H9 (cell line): Measurements from ENCODE around the gene INHBB. TPM values are rescaled to one million over a fixed set of nuclear protein-coding genes. Genes with fewer than 3 reads are reported as not detected.

Experiments
- DNase-seq: peaks from one replicate; pipeline ENCODE4 v3.0.0-alpha.2; 2017
- H2AFZ ChIP-seq: one replicate; pipeline ENCODE4 v1.6.1; 2013; ENCODE audit warnings: mild to moderate bottlenecking, low read length, control low read depth, moderate library complexity
- H2AK5ac ChIP-seq: 2 replicates; pipeline ENCODE4 v1.6.1; 2013; ENCODE audit warnings: low read length, control low read depth, mixed read lengths; ENCODE audit not compliant: insufficient read length
- H2BK120ac ChIP-seq: one replicate; pipeline ENCODE4 v1.6.1; 2013; ENCODE audit warnings: low read depth, mild to moderate bottlenecking, low read length, control low read depth, inconsistent platforms; ENCODE audit not compliant: poor library complexity, severe bottlenecking
- H2BK12ac ChIP-seq: 2 replicates; pipeline ENCODE4 v1.6.1; 2013; ENCODE audit warnings: low read length, control low read depth, mixed read lengths, low read depth; ENCODE audit not compliant: insufficient read length
- H2BK15ac ChIP-seq: 2 replicates; pipeline ENCODE4 v1.6.1; 2013; ENCODE audit warnings: low read depth, low read length, control low read depth
- H2BK20ac ChIP-seq: one replicate; pipeline ENCODE4 v1.6.1; 2013; ENCODE audit warnings: low read depth, mild to moderate bottlenecking, low read length, control low read depth, inconsistent platforms; ENCODE audit not compliant: poor library complexity, severe bottlenecking
- H2BK5ac ChIP-seq: 2 replicates; pipeline ENCODE4 v1.6.1; 2013; ENCODE audit warnings: low read length, control low read depth, mixed read lengths; ENCODE audit not compliant: insufficient read length
- H3K14ac ChIP-seq: 2 replicates; pipeline ENCODE4 v1.6.1; 2013; ENCODE audit warnings: low read length, control low read depth; ENCODE audit not compliant: insufficient read depth
- H3K18ac ChIP-seq: 2 replicates; pipeline ENCODE4 v1.6.1; 2013; ENCODE audit warnings: low read depth, mild to moderate bottlenecking, mixed read lengths, low read length, control low read depth; ENCODE audit not compliant: insufficient read length
- H3K23ac ChIP-seq: 2 replicates; pipeline ENCODE4 v1.6.1; 2013; ENCODE audit warnings: low read length, control low read depth, mixed read lengths, low read depth; ENCODE audit not compliant: insufficient read length
- H3K23me2 ChIP-seq: 2 replicates; pipeline ENCODE4 v1.6.1; 2013; ENCODE audit warnings: low read depth, mild to moderate bottlenecking, mixed read lengths, low read length, control low read depth; ENCODE audit not compliant: insufficient read length, poor library complexity, severe bottlenecking
- H3K27ac ChIP-seq: 2 replicates; pipeline ENCODE4 v1.5.1; 2013; ENCODE audit warnings: low read length, control low read depth, mixed read lengths, low read depth; ENCODE audit not compliant: insufficient read length
- H3K27me3 ChIP-seq: 2 replicates; pipeline ENCODE4 v1.6.1; 2013; ENCODE audit warnings: low read length, control low read depth, inconsistent platforms; ENCODE audit not compliant: insufficient read depth
- H3K4ac ChIP-seq: 2 replicates; pipeline ENCODE4 v1.6.1; 2013; ENCODE audit warnings: low read depth, mild to moderate bottlenecking, control low read depth, inconsistent platforms, low read length, moderate library complexity
- H3K4me1 ChIP-seq: 2 replicates; pipeline ENCODE4 v1.6.1; 2013; ENCODE audit warnings: low read length, control low read depth, inconsistent platforms; ENCODE audit not compliant: insufficient read depth
- H3K4me2 ChIP-seq: 2 replicates; pipeline ENCODE4 v1.6.1; 2013; ENCODE audit warnings: low read length, control low read depth, mixed read lengths; ENCODE audit not compliant: insufficient read length, insufficient read depth
- H3K56ac ChIP-seq: 2 replicates; pipeline ENCODE4 v1.6.1; 2013; ENCODE audit warnings: low read depth, mild to moderate bottlenecking, mixed read lengths, low read length, control low read depth; ENCODE audit not compliant: insufficient read length
- H3K79me1 ChIP-seq: 2 replicates; pipeline ENCODE4 v1.6.1; 2013; ENCODE audit warnings: low read depth, mild to moderate bottlenecking, moderate library complexity, low read length, control low read depth, inconsistent platforms; ENCODE audit not compliant: insufficient read depth, poor library complexity, severe bottlenecking
- H3K79me2 ChIP-seq: 2 replicates; pipeline ENCODE4 v1.6.1; 2013; ENCODE audit warnings: low read length, control low read depth, inconsistent platforms; ENCODE audit not compliant: insufficient read depth
- H3K9ac ChIP-seq: 2 replicates; pipeline ENCODE4 v1.6.1; 2013; ENCODE audit warnings: low read length, control low read depth, mixed read lengths; ENCODE audit not compliant: insufficient read length; ENCODE audit errors: extremely low read depth
- H3K9me3 ChIP-seq: one replicate; pipeline ENCODE4 v1.6.1; 2013; ENCODE audit warnings: low read depth, low read length, inconsistent platforms; ENCODE audit not compliant: control insufficient read depth
- H3T11ph ChIP-seq: one replicate; pipeline ENCODE4 v1.6.1; 2013; ENCODE audit warnings: mild to moderate bottlenecking, low read length, control low read depth, inconsistent platforms
- H4K20me1 ChIP-seq: one replicate; pipeline ENCODE4 v1.6.1; 2013; ENCODE audit not compliant: control insufficient read depth, insufficient read length, insufficient read depth
- H4K5ac ChIP-seq: 2 replicates; pipeline ENCODE4 v1.6.1; 2013; ENCODE audit warnings: low read depth, mild to moderate bottlenecking, mixed read lengths, low read length, control low read depth; ENCODE audit not compliant: insufficient read length
- H4K8ac ChIP-seq: replicated peaks from 2 replicates; pipeline ENCODE4 v1.6.1; 2013; ENCODE audit warnings: low read length, control low read depth, mixed read lengths, low read depth; ENCODE audit not compliant: insufficient read length
- H4K91ac ChIP-seq: 2 replicates; pipeline ENCODE4 v1.6.1; 2013; ENCODE audit warnings: low read depth, mild to moderate bottlenecking, moderate library complexity, mixed read lengths, low read length, control low read depth; ENCODE audit not compliant: insufficient read length
- H3K27ac Mint-ChIP-seq, 3 experiments: 2 replicates in 2 of 3; 3 replicates in 1 of 3; pipeline ENCODE4 v1.8.0; 2020 to 2021; ENCODE audit warnings: mixed read lengths in 3 of 3, mild to moderate bottlenecking in 1 of 3, moderate library complexity in 1 of 3
- H3K27me3 Mint-ChIP-seq: 2 replicates; pipeline ENCODE4 v1.8.0; 2021; ENCODE audit warnings: low read depth, mild to moderate bottlenecking, moderate library complexity, mixed read lengths
- H3K36me3 Mint-ChIP-seq, 3 experiments: 2 replicates in 2 of 3; 3 replicates in 1 of 3; pipeline ENCODE4 v1.8.0; 2020 to 2021; ENCODE audit warnings: low read depth in 3 of 3, mixed read lengths in 3 of 3; ENCODE audit not compliant: insufficient read depth in 1 of 3
- H3K4me1 Mint-ChIP-seq, 2 experiments: 2 replicates each; pipeline ENCODE4 v1.8.0; 2020; ENCODE audit warnings: mixed read lengths in 2 of 2
- H3K4me3 Mint-ChIP-seq, 2 experiments: 2 replicates in 1 of 2; 3 replicates in 1 of 2; pipeline ENCODE4 v1.8.0; 2020 to 2021; ENCODE audit warnings: mild to moderate bottlenecking in 2 of 2, mixed read lengths in 2 of 2, moderate library complexity in 1 of 2
- H3K9me3 Mint-ChIP-seq, 2 experiments: 2 replicates in 1 of 2; 3 replicates in 1 of 2; pipeline ENCODE4 v1.8.0; 2020; ENCODE audit warnings: mild to moderate bottlenecking in 2 of 2, mixed read lengths in 2 of 2, moderate library complexity in 1 of 2
- WGBS: extraction: QIAGEN DNeasy Blood & Tissue Kit; methylation state at CpG from one replicate; pipeline ENCODE4 v1.1.7; 2013; ENCODE audit warnings: missing lambda C conversion rate, low lambda C conversion rate, mixed read lengths; ENCODE audit not compliant: insufficient read length; ENCODE audit errors: extremely low coverage; 5-methylcytosine and 5-hydroxymethylcytosine counted together
- total RNA-seq: library from RNA; stranded (reverse); gene quantifications from 2 replicates; pipeline ENCODE4 v1.2.1, GENCODE V29; 2021
- TF ChIP-seq, protein P1 (sequence below): fragments of 200-600 bp; sonication (generic); conservative IDR thresholded peaks from 3 replicates; pipeline ENCODE4 v1.8.0; 2021; ENCODE audit warnings: antibody characterized with exemption, mild to moderate bottlenecking

The INHBB gene
- total RNA-seq, 1 experiment from 2014 or later = 0.13 TPM

- peak overlapping the region in 1 of 3 experiments; percentile 44; a peak in 1 of 7 replicates for H3K27ac Mint-ChIP-seq
- WGBS = no CpG with 5 or more reads among the region's 7 CpGs
Observed at GRCh38 chr2:120383191-120383590, 37.3 kb downstream of the INHBB start.

More at GRCh38 chr2:120383191-120383590, 37.3 kb downstream of the INHBB start:
- H3K27me3 ChIP-seq = no peaks in the 10 kb centered on the region
- H3K14ac ChIP-seq = no peak overlapping the region
- H3K4ac ChIP-seq = no peak overlapping the region
- no peaks in the 10 kb centered on the region for H3K23me2 ChIP-seq
- Mint-ChIP-seq H3K4me1 (peaks cover 26 to 36% of the 10 kb centered on the region in 2 experiments), H3K36me3 (no peaks in the 10 kb centered on the region), H3K27me3 (peaks cover 52% of the 10 kb centered on the region), H3K4me3 (no peak overlapping the region), H3K9me3 (no peaks in the 10 kb centered on the region; a peak in 1 of 5 replicates)
- no peak overlapping the region for H4K91ac ChIP-seq
- DNase-seq = no peak
- no peaks in the 10 kb centered on the region for H3K79me2 ChIP-seq
- H2AK5ac ChIP-seq = no peak overlapping the region
- H4K8ac ChIP-seq = no peak overlapping the region
- no peak overlapping the region for H2AFZ ChIP-seq
- H2BK120ac ChIP-seq = no peak overlapping the region
- H4K5ac ChIP-seq = no peak overlapping the region
- H3K23ac ChIP-seq = no peak overlapping the region
- no peak overlapping the region for H3T11ph ChIP-seq
- H3K4me1 ChIP-seq = peaks cover 2% of the 10 kb centered on the region; the same call in 1 of the 2 replicates
- H3K9me3 ChIP-seq = no peaks in the 10 kb centered on the region
- H3K18ac ChIP-seq = no peak overlapping the region
- no peaks in the 10 kb centered on the region for H3K79me1 ChIP-seq
- H2BK15ac ChIP-seq = no peak overlapping the region
- no peak overlapping the region for H3K56ac ChIP-seq
- no peak overlapping the region for H2BK5ac ChIP-seq
- H3K9ac ChIP-seq = no peak overlapping the region
- TF ChIP-seq, protein P1, sequence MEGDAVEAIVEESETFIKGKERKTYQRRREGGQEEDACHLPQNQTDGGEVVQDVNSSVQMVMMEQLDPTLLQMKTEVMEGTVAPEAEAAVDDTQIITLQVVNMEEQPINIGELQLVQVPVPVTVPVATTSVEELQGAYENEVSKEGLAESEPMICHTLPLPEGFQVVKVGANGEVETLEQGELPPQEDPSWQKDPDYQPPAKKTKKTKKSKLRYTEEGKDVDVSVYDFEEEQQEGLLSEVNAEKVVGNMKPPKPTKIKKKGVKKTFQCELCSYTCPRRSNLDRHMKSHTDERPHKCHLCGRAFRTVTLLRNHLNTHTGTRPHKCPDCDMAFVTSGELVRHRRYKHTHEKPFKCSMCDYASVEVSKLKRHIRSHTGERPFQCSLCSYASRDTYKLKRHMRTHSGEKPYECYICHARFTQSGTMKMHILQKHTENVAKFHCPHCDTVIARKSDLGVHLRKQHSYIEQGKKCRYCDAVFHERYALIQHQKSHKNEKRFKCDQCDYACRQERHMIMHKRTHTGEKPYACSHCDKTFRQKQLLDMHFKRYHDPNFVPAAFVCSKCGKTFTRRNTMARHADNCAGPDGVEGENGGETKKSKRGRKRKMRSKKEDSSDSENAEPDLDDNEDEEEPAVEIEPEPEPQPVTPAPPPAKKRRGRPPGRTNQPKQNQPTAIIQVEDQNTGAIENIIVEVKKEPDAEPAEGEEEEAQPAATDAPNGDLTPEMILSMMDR = no peak
- no peak overlapping the region for H2BK20ac ChIP-seq
- H3K4me2 ChIP-seq = no peak overlapping the region
- no peaks in the 10 kb centered on the region for H4K20me1 ChIP-seq
- no peak overlapping the region for H2BK12ac ChIP-seq
- no peak overlapping the region for H3K27ac ChIP-seq
